NB4 (cell line): ENCODE results near the gene MAD1L1.

ENCODE experiments used
- DNase-seq: peaks from one replicate; pipeline ENCODE4 v3.0.0; 2010; ENCODE audit warnings: low read depth
- H3K4me3 ChIP-seq: one replicate; pipeline ENCODE4 v1.5.1; 2011; ENCODE audit warnings: mild to moderate bottlenecking, low read depth, low read length, moderate library complexity
- MYC ChIP-seq: IDR thresholded peaks from 2 replicates; pipeline ENCODE4 v1.6.1; 2011; ENCODE audit warnings: low read depth, low read length
- POLR2A ChIP-seq: IDR thresholded peaks from 2 replicates; pipeline ENCODE4 v1.6.1; 2011; ENCODE audit warnings: mild to moderate bottlenecking; ENCODE audit not compliant: insufficient read length; ENCODE audit errors: extremely low read depth
- TF ChIP-seq, protein P1 (sequence below): IDR thresholded peaks from one replicate; pipeline ENCODE4 v1.5.1; 2012; ENCODE audit warnings: low read depth, low read length
- TF ChIP-seq, protein P2 (sequence below): IDR thresholded peaks from 2 replicates; pipeline ENCODE4 v1.6.1; 2011; ENCODE audit warnings: low read depth, low read length

The MAD1L1 gene

DNA sequence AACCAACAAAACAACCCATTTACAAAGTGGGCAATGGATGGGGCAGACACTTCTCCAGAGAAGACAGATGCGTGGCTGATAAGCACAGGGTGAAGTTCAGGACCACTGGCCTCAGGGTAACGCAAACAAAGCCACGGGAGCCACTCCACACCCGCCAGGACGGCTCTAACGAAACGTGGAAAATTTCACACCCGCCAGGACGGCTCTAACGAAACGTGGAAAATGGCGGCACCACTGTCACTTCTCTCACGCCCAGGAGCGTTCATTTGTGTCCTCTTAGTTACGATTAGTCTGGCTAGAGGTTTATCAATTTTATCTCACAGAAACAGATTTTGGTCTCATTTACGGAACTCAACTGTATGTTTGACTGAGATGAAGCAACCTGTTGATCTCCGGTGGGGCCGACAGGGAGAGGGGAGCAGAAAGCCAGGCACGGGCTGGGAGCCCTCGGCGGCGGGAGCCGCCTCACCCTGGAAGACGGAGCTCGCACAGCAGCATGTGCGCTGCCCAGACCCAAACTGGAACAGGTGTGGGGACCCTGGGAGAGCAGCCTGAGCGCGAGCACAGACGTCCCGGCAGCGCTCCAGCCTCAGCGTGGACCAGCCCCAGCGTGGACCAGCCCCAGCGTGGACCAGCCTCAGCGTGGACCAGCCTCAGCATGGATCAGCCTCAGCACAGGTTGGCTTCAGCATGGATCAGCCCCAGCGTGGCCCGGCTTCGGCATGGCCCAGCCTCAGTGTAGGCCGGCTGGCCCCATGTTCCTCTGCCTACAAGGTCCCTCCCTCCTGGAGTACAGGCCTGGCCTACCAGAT, 243.5 kb downstream of the MAD1L1 start:
- DNase-seq, result no peak
- no peak overlapping the region for H3K4me3 ChIP-seq
- TF ChIP-seq POLR2A (no peak), MYC (no peak)
- TF ChIP-seq, protein P1, sequence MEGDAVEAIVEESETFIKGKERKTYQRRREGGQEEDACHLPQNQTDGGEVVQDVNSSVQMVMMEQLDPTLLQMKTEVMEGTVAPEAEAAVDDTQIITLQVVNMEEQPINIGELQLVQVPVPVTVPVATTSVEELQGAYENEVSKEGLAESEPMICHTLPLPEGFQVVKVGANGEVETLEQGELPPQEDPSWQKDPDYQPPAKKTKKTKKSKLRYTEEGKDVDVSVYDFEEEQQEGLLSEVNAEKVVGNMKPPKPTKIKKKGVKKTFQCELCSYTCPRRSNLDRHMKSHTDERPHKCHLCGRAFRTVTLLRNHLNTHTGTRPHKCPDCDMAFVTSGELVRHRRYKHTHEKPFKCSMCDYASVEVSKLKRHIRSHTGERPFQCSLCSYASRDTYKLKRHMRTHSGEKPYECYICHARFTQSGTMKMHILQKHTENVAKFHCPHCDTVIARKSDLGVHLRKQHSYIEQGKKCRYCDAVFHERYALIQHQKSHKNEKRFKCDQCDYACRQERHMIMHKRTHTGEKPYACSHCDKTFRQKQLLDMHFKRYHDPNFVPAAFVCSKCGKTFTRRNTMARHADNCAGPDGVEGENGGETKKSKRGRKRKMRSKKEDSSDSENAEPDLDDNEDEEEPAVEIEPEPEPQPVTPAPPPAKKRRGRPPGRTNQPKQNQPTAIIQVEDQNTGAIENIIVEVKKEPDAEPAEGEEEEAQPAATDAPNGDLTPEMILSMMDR, result no peak
- TF ChIP-seq, protein P2, sequence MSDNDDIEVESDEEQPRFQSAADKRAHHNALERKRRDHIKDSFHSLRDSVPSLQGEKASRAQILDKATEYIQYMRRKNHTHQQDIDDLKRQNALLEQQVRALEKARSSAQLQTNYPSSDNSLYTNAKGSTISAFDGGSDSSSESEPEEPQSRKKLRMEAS, result no peak

DNA sequence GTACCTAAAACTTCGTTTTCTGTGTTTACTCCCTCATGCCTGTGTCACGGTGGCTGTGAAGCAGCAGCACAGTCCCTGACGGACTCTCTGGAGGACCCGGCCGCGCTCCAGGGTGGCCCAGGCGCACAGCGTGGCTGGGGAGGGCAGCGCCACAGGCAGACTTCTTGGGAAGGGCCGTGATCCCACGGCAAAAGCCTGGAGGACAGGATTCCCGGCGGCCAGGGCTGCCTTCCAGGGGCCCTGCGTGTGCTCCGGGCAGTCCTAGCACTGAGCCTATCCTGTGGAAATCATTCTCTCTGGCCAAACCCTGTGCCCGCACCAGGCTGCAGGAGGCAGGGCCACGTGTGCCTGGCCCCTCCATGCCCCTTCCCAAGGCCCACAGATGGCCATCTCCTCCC, 244.2 kb downstream of the MAD1L1 start:
- TF ChIP-seq, protein P2, result no peak
- no peak overlapping the region for H3K4me3 ChIP-seq
- DNase-seq, result no peak

DNA sequence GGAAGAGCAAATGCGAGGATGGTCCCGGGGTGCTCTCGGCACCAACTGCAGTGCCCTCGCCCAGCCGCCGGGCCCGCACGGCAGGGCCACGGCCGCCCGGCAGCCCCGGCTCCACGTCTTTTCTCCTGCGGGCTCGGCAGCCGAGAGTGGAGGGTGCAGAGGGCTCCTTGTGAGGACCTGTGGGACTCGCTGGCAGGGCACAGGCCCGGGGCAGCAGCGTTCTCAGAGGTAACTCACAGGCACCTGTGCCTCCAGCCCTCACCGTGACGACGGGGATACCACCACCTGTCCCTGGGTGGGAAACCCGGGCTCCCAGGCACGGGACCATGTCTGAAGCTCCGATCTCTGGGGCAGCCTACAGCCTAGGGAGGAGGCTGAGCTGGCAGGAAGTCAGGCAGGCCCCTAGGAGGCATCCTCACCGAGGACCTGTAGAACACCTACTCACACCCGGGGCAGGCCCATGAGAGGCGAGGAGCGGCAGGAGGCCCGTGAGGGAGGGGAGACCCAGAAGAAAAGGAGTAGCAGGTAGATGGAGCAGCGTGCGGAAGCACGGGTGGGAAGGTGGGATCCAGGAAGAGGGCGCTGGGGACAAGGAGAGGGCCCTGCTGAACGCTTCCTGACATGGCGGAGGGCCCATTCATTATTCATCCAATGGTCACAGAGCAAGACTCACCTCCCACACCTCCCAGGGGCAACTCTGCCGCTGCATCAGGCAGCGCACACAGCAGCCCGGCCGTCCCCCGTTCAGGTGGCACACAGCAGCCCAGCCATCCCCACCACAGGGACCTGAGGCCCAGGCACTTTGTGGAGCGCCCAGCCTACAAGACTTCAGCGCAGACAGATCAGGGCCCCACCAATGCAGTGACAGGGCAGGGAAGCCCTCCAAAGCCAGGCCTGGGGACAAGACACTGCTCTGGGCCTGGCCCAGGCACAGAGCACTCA, 244.9 kb downstream of the MAD1L1 start:
- TF ChIP-seq, protein P2, result no peak
- TF ChIP-seq MYC (no peak), POLR2A (no peak)
- TF ChIP-seq, protein P1, result no peak
- H3K4me3 ChIP-seq, result no peak overlapping the region
- no peak for DNase-seq

DNA sequence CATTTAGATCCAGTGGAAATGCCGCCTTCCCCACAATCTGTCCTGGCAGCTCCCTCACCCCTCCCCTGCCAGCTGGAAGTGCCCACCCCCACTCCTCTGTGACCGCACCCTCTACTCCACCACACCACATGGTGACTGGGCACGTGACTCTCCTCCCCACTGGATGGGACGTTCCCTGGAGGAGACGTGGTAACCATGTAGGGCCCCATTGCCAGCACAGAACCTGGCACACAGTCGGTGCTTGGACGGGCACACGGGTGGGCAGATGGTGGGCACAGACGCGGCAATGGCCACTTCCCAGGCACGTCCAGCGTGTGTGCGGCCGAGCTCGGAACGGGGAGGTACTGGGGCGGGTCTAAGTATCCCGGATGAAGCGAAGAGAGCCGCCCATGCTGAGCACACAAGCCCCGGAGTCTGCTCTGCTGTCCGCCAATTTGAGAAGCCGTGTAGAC, 245.6 kb downstream of the MAD1L1 start:
- no peak for DNase-seq
- H3K4me3 ChIP-seq, result no peak overlapping the region
- TF ChIP-seq MYC (no peak), POLR2A (no peak)
- TF ChIP-seq, protein P2, result no peak
- TF ChIP-seq, protein P1, result no peak

DNA sequence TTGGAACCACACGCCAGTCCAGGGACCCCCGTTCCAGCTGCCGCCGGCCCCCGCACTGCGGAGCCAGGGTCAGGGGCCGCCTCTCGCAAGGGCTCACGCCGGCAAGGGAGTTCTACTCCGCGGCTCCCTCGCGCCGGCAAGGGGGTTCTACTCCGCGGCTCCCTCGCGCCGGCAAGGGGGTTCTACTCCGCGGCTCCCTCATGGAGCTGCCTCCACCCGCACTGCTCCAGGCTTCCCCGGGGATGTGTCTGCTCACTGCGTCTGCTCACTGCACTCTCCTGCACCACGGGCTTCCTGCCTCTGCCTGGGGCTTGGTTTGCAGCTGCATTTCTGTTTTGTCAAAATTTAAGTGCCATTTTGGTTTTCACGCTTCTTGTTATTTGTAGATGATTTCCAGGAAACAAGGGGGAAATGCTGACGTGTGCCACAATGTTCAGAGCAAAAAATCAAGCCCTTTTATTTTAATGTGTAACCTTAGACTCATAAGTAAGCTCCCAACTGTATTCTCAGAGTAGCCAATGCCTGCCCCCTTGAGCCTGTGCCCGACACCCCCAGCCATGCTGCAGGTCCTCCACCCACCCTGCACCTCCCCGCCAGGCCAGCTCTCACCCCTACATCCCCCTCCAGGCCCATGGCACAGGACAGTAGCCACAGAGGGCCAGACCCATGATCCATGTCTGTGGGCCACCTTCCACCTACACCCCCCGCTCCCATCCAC, 246.2 kb downstream of the MAD1L1 start:
- TF ChIP-seq, protein P2, result no peak
- TF ChIP-seq, protein P1, result no peak
- TF ChIP-seq MYC (no peak), POLR2A (no peak)
- no peak overlapping the region for H3K4me3 ChIP-seq
- DNase-seq, result no peak

DNA sequence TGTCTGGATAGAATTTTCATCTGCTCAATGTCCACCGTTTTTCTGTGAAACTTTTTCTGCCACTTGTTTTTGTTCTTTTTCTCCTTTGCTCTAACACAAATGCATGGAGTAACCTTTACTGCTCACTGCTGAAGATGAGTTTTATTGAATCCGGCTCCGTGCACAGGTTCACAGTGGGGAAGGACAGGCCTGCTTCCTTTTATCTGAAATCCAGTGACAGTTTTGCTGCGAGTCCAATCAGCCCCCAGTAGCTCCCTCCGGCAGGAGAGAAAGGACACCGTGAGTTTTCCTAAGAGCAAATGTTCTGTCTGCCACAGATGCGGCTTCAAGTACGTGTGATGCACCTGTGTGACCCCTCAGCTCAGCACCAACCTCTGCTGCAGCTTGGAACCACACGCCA, 246.8 kb downstream of the MAD1L1 start:
- no peak for DNase-seq
- TF ChIP-seq, protein P1, result no peak
- TF ChIP-seq, protein P2, result no peak
- no peak for TF ChIP-seq POLR2A
- no peak for TF ChIP-seq MYC
- H3K4me3 ChIP-seq, result no peak overlapping the region
